ENCODE results near the gene CFAP68. TPM values are rescaled to one million over a fixed set of nuclear protein-coding genes. Genes with fewer than 3 reads are reported as not detected.

The CFAP68 gene
- total and polyA plus RNA-seq, 2 donors from 2014 or later: 29.5 to 93.7 TPM

GRCh38 chr11:111836721-111837120, 42.6 kb upstream of the CFAP68 start:
- H3K27ac ChIP-seq (ENCODE audit: low read depth in 2 of 2, low read length in 2 of 2): no peak overlapping the region
- H3K4me3 ChIP-seq (ENCODE audit: low read length in 3 of 3): no peak overlapping the region
- H3K9me3 ChIP-seq (ENCODE audit: control insufficient read depth in 2 of 3, insufficient read depth in 1 of 3, low read length in 3 of 3): no peaks in the 10 kb centered on the region
- H3K9ac ChIP-seq (ENCODE audit: low read length in 3 of 3): no peak overlapping the region
- TF ChIP-seq CTCF (IDR thresholded peaks at IDR 0.05; ENCODE audit: borderline replicate concordance, extremely low read depth, insufficient read depth): no peak
- peaks cover 0 to 7% (median 4%) of the 10 kb centered on the region in 3 donors for H3K36me3 ChIP-seq (ENCODE audit: control insufficient read depth in 2 of 3, insufficient read depth in 3 of 3, low read length in 3 of 3)
- FAIRE-seq: no peak
- intact Hi-C loops (cut with DNase I): loop anchor here (10.0 kb wide), 1 partner anchor 252 kb away; no protein-coding TSS in a partner anchor
- H3K27me3 ChIP-seq (ENCODE audit: control insufficient read depth, insufficient read depth, low read length): no peaks in the 10 kb centered on the region
- H3K4me1 ChIP-seq (ENCODE audit: control insufficient read depth in 2 of 3, insufficient read depth in 2 of 3, low read depth in 1 of 3, low read length in 3 of 3): peaks cover 0 to 8% (median 4%) of the 10 kb centered on the region in 3 donors
- DNase-seq: no peak

- DNase-seq (no peak), FAIRE-seq (no peak)
- Histone ChIP-seq H3K27me3 (ENCODE audit: control insufficient read depth, insufficient read depth, low read length) (no peaks in the 10 kb centered on the region), H3K9ac (ENCODE audit: low read length in 3 of 3) (no peak overlapping the region), H3K27ac (ENCODE audit: low read depth in 2 of 2, low read length in 2 of 2) (no peak overlapping the region), H3K36me3 (ENCODE audit: control insufficient read depth in 2 of 3, insufficient read depth in 3 of 3, low read length in 3 of 3) (peaks cover 0 to 7% (median 4%) of the 10 kb centered on the region in 3 donors), H3K4me3 (ENCODE audit: low read length in 3 of 3) (no peak overlapping the region), H3K4me1 (ENCODE audit: control insufficient read depth in 2 of 3, insufficient read depth in 2 of 3, low read depth in 1 of 3, low read length in 3 of 3) (peaks cover 0 to 8% (median 4%) of the 10 kb centered on the region in 3 donors), H3K9me3 (ENCODE audit: control insufficient read depth in 2 of 3, insufficient read depth in 1 of 3, low read length in 3 of 3) (no peaks in the 10 kb centered on the region)
- intact Hi-C loops (cut with DNase I): loop anchor here (10.0 kb wide), 1 partner anchor 253 kb away; no protein-coding TSS in a partner anchor
- no peak for TF ChIP-seq CTCF (IDR thresholded peaks at IDR 0.05; ENCODE audit: borderline replicate concordance, extremely low read depth, insufficient read depth)
Observed at GRCh38 chr11:111837366-111837891, 41.9 kb upstream of the CFAP68 start.

GRCh38 chr11:111838054-111838453, 41.3 kb upstream of the CFAP68 start:
- H3K4me3 ChIP-seq (ENCODE audit: low read length in 3 of 3): no peak overlapping the region
- H3K36me3 ChIP-seq (ENCODE audit: control insufficient read depth in 2 of 3, insufficient read depth in 3 of 3, low read length in 3 of 3): peaks cover 0 to 7% (median 4%) of the 10 kb centered on the region in 3 donors
- FAIRE-seq (no peak), DNase-seq (no peak)
- TF ChIP-seq CTCF (IDR thresholded peaks at IDR 0.05; ENCODE audit: borderline replicate concordance, extremely low read depth, insufficient read depth): no peak
- H3K4me1 ChIP-seq (ENCODE audit: control insufficient read depth in 2 of 3, insufficient read depth in 2 of 3, low read depth in 1 of 3, low read length in 3 of 3): peaks cover 0 to 8% (median 4%) of the 10 kb centered on the region in 3 donors
- H3K9ac ChIP-seq (ENCODE audit: low read length in 3 of 3): no peak overlapping the region
- no peaks in the 10 kb centered on the region for H3K9me3 ChIP-seq (ENCODE audit: control insufficient read depth in 2 of 3, insufficient read depth in 1 of 3, low read length in 3 of 3)
- H3K27me3 ChIP-seq (ENCODE audit: control insufficient read depth, insufficient read depth, low read length): no peaks in the 10 kb centered on the region
- H3K27ac ChIP-seq (ENCODE audit: low read depth in 2 of 2, low read length in 2 of 2): no peak overlapping the region
- intact Hi-C loops (cut with DNase I): loop anchor here (10.0 kb wide), 1 partner anchor 253 kb away; no protein-coding TSS in a partner anchor
